RWPE2 (cell line): ENCODE results near the gene MYLK2.
A peak's percentile ranks its signal among the peaks of the same experiment; 100 is the strongest.

Experiments
- ATAC-seq: fragments of 200-7000 bp; cut with Tn5 transposase; 3 replicates; pipeline ENCODE4 v1.9.1; 2021; ENCODE audit warnings: low read depth
- DNase-seq: peaks from one replicate; pipeline ENCODE4 v3.0.0-alpha.2; 2020; ENCODE audit warnings: low spot score
- H3K27ac ChIP-seq: fragments of 450-650 bp; 2 replicates; pipeline ENCODE4 v1.5.1; 2017; ENCODE audit warnings: mild to moderate bottlenecking; ENCODE audit not compliant: poor library complexity, severe bottlenecking
- H3K27me3 ChIP-seq: fragments of 250-450 bp; sonication (Bioruptor Pico); 2 replicates; pipeline ENCODE4 v1.5.1; 2021; ENCODE audit warnings: mild to moderate bottlenecking, moderate library complexity; ENCODE audit not compliant: insufficient read depth, poor library complexity, severe bottlenecking
- H3K36me3 ChIP-seq: fragments of 250-450 bp; sonication (Bioruptor Pico); 2 replicates; pipeline ENCODE4 v1.5.1; 2020; ENCODE audit warnings: low read depth, mild to moderate bottlenecking, moderate library complexity
- H3K4me1 ChIP-seq: fragments of 250-450 bp; sonication (Bioruptor Pico); 2 replicates; pipeline ENCODE4 v1.5.1; 2021; ENCODE audit warnings: mild to moderate bottlenecking, moderate library complexity; ENCODE audit not compliant: insufficient read depth, poor library complexity, severe bottlenecking
- H3K4me3 ChIP-seq: fragments of 250-450 bp; sonication (Bioruptor Pico); 2 replicates; pipeline ENCODE4 v1.5.1; 2021; ENCODE audit warnings: mild to moderate bottlenecking, moderate library complexity; ENCODE audit not compliant: severe bottlenecking
- H3K9me3 ChIP-seq: fragments of 250-450 bp; sonication (Bioruptor Pico); 2 replicates; pipeline ENCODE4 v1.5.1; 2021; ENCODE audit warnings: mild to moderate bottlenecking, moderate library complexity; ENCODE audit not compliant: severe bottlenecking
- CTCF ChIP-seq: fragments of 450-650 bp; IDR thresholded peaks from one replicate; pipeline ENCODE4 v1.5.1; 2017; ENCODE audit warnings: mild to moderate bottlenecking, moderate library complexity; ENCODE audit not compliant: poor library complexity, severe bottlenecking

The MYLK2 gene

GRCh38 chr20:31833931-31834521 lies 14.9 kb downstream of the MYLK2 start:
- H3K27ac ChIP-seq: no peak overlapping the region
- H3K27me3 ChIP-seq: no peaks in the 10 kb centered on the region
- TF ChIP-seq CTCF: no peak
- H3K4me3 ChIP-seq: no peak overlapping the region
- H3K9me3 ChIP-seq: no peaks in the 10 kb centered on the region
- no peaks in the 10 kb centered on the region for H3K36me3 ChIP-seq
- ATAC-seq (no peak), DNase-seq (peak; percentile 85)
- peaks cover 29% of the 10 kb centered on the region for H3K4me1 ChIP-seq

GRCh38 chr20:31835554-31835953 lies 16.4 kb downstream of the MYLK2 start:
- ATAC-seq (peak; percentile 1; the same call in 1 of the 3 replicates), DNase-seq (peak; percentile 80)
- H3K4me1 ChIP-seq: peaks cover 29% of the 10 kb centered on the region

GRCh38 chr20:31835977-31836852 lies 17.1 kb downstream of the MYLK2 start:
- Histone ChIP-seq H3K4me1 (peaks cover 29% of the 10 kb centered on the region), H3K27ac (peak overlapping the region; percentile 9), H3K4me3 (no peak overlapping the region), H3K9me3 (no peaks in the 10 kb centered on the region), H3K27me3 (no peaks in the 10 kb centered on the region), H3K36me3 (no peaks in the 10 kb centered on the region)
- peak; percentile 100 for DNase-seq
- no peak for TF ChIP-seq CTCF
- peak; percentile 90 for ATAC-seq

More at GRCh38 chr20:31835554-31835953, 16.4 kb downstream of the MYLK2 start:
- Histone ChIP-seq H3K27ac (peak overlapping the region; percentile 9), H3K9me3 (no peaks in the 10 kb centered on the region), H3K36me3 (no peaks in the 10 kb centered on the region), H3K27me3 (no peaks in the 10 kb centered on the region), H3K4me3 (no peak overlapping the region)
- no peak for TF ChIP-seq CTCF

GRCh38 chr20:31836853-31837608 lies 17.9 kb downstream of the MYLK2 start:
- Histone ChIP-seq H3K9me3 (no peaks in the 10 kb centered on the region), H3K27ac (peak overlapping the region; percentile 9), H3K4me1 (peaks cover 35% of the 10 kb centered on the region), H3K36me3 (no peaks in the 10 kb centered on the region), H3K4me3 (no peak overlapping the region), H3K27me3 (no peaks in the 10 kb centered on the region)
- ATAC-seq: no peak
- TF ChIP-seq CTCF: no peak
- peak; percentile 74 for DNase-seq
